ENCODE data around the gene GJA9.

DNA sequence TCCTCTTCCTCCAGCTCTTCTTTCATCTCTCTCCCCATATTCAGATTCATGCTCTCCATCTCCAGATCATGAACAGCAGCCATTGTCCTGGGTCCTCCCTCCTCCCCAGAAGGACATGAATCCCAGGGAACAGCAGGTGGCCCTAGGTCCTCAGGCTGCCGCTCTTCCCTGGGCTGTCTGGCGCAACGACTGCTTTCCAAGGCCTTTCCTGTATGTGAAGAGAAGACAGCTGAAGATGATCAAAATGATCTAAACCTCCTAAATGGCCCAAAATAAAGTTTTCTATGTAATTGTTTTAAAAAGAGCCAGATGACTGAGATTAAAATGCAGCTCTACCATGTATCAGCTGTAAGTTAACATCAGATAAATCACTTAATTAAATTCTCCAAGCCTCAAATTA is 37.7 kb upstream of the GJA9 start:
- TF ChIP-seq, protein P1, sequence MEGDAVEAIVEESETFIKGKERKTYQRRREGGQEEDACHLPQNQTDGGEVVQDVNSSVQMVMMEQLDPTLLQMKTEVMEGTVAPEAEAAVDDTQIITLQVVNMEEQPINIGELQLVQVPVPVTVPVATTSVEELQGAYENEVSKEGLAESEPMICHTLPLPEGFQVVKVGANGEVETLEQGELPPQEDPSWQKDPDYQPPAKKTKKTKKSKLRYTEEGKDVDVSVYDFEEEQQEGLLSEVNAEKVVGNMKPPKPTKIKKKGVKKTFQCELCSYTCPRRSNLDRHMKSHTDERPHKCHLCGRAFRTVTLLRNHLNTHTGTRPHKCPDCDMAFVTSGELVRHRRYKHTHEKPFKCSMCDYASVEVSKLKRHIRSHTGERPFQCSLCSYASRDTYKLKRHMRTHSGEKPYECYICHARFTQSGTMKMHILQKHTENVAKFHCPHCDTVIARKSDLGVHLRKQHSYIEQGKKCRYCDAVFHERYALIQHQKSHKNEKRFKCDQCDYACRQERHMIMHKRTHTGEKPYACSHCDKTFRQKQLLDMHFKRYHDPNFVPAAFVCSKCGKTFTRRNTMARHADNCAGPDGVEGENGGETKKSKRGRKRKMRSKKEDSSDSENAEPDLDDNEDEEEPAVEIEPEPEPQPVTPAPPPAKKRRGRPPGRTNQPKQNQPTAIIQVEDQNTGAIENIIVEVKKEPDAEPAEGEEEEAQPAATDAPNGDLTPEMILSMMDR (IDR thresholded peaks at IDR 0.05): peak in 1 of 4 experiments; percentile 17
- TF ChIP-seq POLR2AphosphoS5 (IDR thresholded peaks at IDR 0.05): no peak
- TF ChIP-seq POLR2A (IDR thresholded peaks at IDR 0.05): no peak
